Hindlimb muscle (tissue), 1 donor: Measurements from ENCODE around the gene CNBD2. TPM values are rescaled to one million over a fixed set of nuclear protein-coding genes. Genes with fewer than 3 reads are reported as not detected.
"Not testable (repeated sequence)": the region's sequence is repeated elsewhere in the genome, so short reads cannot be mapped to it uniquely, and the experiment has no call there.

Source experiments
- DNase-seq: peaks from one replicate; pipeline ENCODE4 v3.0.0-alpha.2; 2013
- polyA plus RNA-seq: library from polyadenylated mRNA; unstranded; fragments of 120-200 nt; gene quantifications from one replicate; pipeline ENCODE4 v1.2.1, GENCODE V29; 2013; ENCODE audit not compliant: insufficient read length

CNBD2 gene
- polyA plus RNA-seq, 1 donor, result 0.19 TPM

DNA sequence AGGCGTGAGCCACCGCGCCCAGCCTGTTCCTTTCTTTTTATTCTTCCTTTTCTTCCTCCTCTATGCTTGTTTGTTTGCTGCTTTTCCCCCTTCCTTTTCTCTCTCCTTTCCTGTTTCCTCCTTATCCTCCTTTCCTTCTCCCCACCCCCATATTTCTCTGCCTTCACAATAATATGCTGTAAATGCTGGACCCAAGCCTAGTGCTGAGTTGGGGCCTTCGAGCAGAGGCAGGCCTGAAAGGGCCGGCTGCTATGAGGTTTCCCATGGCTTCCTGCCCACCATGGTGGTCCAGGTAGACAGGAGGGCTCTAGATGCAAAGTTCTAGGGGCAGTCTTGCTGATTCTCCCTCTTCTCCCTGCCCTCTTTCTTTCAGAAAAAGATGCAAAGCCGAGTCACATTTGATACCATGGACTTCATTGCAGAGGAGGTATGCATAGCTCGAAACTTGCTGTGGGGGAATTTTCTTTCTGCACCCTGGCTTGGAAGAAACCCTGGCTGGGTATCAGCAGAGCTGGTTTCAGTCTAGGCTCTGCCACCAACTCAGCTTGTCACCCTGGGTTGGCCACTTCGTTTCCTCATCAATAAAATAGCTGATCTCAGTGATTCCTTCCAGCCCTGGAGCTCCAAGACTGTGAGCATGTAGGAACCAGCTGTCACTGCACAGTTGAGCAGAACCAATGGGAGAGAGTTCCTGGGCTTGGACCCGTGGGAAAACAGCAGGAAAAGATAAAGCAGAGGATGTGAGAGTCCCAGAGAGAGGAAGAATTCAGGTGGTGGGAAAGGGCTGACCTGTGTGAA lies 7.4 kb downstream of the CNBD2 start:
- no peak for DNase-seq

DNA sequence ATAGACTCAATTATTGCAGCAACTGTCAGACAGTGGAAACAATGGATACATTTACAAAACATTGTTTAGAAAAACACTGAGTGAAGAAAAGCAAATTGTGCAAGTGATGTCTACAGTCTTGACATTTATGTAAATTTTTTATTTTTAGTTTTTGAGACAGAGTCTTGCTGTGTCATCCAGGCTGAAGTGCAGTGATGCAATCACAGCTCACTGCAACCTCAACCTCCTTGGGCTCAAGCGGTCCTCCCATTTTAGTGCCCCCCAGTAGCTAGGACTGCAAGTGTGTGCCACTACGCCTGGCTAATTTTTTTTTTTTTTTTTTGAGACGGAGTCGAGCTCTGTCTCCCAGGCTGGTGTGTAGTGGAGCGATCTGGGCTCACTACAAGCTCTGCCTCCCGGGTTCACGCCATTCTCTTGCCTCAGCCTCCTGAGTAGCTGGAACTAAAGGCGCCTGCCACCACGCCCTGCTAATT lies 9.7 kb downstream of the CNBD2 start:
- no peak for DNase-seq

DNA sequence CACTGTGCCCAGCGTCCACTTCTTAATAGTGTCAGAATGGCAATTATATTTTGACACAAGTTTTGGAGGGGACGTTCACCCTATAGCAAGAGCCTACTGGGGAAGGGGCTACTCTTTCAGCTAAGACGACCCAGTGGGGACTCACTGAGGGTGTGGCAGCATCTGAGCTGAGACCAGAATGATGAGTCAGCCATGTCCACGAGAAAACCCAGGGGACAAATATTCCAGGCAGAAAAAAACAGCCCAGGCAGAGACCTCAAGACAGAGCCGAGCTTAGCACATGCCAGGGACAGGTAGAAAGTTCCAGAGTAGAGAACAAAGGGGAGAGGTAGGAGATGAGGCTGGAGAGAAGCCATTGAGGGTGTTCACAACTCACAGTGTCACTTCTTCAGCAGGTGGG lies 11.2 kb downstream of the CNBD2 start:
- no peak for DNase-seq

DNA sequence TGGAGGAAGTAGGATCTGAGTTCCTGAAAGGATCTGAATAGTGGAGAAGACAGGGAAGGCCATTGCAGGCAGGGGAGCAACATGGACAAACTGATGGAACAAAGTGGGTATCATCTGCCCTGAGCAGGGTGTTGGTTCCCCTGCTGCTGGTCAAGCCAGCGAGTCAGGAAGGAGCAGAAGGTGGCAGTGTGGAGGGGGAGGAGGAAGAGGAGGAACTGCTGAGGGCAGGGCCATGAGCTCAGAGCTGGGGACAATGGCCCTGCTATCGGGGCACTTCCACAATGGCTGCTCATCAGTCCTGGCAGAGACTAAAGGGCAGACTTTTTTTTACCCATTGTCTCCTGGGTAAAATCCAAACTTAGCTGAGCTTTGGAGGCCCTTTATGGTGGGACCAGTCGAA lies 13.6 kb downstream of the CNBD2 start:
- DNase-seq, result no peak

DNA sequence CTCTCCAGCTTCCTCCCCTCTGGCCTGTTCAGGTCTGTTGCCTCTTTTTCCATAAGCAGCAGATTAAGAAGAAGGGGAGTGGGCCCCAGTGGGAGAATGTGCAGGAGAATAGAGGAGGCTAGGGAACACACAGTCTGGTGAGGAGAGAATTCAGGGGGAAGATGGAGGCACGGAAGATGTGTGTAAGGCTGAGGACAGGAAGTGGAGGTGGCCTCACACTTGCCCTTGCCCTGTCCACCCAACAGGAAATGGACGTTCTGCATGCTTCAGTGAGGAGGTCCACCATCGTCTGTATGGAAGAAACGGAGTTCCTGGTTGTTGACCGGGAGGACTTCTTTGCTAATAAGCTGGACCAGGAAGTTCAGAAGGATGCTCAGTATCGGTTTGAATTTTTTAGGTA lies 16.0 kb downstream of the CNBD2 start:
- DNase-seq, result no peak

DNA sequence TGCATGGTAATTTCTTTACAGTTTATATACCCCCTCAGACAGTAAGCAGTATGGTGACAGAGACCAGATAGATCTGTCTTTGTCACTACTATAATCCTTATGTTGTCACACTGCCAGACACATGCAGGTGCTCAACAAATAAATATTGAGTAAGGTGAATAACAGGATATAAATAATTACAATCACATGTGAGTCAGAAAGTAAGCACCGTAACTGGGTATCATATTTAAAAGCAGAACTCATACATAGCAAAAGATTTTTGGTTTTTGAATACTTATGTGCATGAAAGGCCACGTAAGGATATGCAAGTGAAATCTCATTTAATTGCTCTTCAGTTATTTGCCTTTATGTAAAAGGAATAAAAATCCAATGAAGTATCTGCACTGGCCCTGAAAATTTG lies 17.4 kb downstream of the CNBD2 start:
- DNase-seq, result no peak

DNA sequence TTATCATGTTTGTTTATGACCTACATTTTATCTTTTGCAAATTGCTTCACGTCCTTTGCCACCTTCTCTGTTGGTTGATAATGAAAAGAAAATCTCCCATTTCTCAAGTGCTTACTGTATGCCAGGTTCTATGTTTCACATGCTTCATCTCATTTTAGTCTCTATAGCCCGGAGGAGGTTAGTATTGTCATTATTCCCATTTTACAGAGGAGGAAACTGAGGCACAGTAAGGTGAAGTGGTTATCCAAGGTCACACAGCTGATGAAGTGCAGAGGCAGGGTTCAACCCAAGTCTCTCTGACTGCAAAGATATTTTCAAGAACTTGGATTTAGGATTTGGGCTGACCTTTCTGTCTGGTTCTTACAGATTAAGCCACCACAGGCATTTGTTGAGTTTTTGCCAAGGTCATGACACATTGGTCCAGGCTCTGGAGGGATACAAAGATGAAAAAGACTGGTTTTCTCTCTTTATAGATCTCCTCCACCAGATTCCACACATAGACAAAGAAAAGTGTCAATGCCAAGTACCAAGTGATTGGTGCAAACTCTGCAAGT lies 20.6 kb downstream of the CNBD2 start:
- no peak for DNase-seq

DNA sequence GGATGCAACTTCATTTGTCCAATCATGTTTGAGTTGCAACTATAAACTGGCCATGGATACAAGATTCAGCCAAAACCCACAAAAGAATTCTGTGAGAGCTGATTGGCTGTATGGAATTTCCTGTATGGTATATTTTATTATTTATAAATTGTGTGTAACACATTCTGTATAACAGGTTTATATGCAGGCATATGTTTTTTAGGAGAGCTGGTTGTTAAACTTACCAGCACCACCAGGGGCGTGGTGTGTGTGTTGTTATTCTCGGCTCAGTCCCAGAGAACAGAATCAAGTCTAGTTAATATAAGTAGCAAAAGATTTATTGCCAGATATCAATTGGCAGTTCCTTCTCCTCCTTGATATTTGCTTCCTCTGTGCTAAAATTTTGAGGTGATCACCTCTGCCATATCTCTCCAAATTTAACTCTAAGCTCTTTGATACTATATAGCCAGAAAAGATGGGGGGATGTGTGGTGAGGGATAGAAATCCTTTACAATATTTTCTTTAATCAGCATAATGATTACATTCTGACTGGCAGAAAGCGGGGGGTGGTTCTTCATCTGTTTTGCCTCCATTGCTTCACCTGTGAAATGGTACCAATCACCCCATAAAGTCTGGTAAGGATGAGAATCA lies 22.9 kb downstream of the CNBD2 start:
- peak; percentile 29 for DNase-seq

DNA sequence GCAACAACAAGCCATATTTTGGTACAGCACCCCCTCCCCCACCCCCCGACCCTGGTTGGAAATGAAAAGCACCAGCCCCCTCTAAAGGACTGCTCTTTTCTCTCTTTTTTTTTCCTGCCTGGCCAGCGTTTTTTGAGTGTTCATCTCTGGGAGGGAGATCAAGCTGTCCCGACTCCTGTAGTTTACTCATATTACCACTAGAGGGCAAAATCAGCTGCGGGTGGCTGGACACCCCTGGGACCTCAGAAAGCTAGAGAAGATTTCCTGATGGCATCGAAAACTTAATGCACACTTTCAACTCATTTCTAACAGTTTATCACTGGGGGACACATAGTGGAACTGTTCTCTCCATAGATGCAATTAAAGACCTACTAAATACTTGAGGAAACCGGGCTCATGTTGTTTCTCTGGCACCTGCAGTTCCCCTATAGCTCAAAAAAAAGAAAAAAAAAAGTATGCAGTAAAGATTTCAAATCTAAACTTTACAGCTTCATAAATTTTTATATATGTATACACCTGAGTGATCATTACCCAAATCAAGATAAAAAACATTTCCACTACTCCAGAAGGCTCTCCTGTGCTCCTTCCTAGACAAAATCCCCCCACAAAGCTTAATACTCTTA lies 24.4 kb downstream of the CNBD2 start:
- DNase-seq, result peak; percentile 72

DNA sequence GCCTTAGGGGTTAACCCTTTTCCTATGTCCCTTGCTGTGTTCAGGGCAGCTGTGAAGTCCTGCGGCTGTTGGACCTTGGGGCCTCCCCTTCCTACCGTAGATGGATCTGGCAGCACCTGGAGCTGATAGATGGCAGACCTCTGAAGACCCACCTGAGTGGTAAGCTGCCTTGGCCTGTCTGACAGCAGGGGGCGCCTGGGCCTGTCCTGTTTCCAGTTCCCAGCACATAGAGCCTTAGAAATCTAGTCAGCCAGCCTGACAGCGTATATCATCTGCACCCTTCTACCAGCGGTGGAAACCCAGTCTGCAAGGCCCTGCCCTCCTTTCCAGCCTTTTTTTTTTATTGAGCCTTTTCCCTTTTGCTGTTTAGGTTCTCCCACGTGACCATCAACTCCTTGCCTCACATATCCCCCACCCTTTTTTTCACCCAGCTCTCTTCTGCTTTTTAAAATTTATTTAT lies 26.6 kb downstream of the CNBD2 start:
- DNase-seq, result peak; percentile 78

DNA sequence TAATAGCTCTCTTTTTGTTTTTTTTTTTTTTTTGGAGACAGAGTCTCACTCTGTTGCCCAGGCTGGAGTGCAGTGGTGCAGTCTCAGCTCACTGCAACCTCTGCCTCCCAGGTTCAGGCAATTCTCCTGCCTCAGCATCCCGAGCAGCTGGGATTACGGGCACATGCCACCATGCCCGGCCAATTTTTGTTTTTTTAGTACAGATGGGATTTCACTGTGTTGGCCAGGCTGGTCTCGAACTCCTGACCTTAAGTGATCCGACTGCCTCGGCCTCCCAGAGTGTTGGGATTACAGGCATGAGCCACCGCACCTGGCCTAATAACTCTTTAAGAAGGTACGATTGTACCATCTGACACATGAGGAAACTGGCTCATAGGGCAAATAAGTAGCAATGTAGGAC lies 28.1 kb downstream of the CNBD2 start:
- DNase-seq, result not testable (repeated sequence)

DNA sequence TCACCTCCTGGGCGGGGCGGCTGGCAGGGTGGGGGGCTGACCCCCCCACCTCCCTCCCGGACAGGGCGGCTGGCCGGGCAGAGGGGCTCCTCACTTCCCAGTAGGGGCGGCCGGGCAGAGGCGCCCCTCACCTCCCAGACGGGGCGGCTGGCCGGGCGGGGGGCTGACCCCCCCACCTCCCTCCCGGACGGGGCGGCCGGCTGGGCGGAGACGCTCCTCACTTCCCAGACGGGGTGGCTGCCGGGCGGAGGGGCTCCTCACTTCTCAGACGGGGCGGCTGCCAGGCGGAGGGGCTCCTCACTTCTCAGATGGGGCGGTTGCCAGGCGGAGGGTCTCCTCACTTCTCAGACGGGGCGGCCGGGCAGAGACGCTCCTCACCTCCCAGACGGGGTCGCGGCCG lies 32.9 kb downstream of the CNBD2 start:
- DNase-seq, result not testable (repeated sequence)

DNA sequence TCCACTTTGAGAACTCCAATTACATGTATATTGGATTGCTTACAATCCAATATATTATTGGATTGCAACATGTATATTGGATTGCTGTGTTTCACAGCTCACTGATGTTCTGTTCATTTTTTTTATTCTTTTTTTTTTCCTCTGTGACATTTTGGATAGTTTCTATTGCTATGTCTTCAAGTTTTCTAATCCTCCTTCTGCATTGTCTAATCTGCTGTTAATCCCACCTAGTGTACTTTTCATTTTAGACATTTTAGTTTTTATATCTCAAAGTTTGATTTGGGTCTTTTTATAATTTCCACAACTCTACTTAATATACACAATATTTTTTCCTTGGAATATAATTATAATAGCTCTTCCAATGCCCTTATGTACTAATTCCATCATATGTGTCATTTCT lies 34.5 kb downstream of the CNBD2 start:
- DNase-seq, result no peak

DNA sequence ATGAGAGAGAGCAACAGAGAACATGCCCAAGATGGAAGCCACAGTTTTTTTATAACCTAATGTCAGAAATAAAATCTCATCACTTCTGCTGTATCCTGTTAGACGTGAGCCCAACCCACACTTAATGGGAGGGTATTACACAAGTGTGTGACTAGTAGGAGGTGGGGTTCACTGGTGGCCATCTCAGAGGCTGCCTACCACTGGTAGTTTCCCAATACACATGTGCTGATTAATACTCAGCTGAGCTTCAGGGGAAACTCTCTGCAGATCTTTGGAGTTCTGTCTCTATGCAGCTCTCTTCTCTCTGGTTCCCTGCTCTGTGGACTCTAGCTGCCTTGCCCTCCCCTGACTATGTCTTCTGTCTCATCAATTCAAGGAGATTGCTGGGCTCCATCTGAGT lies 35.7 kb downstream of the CNBD2 start:
- DNase-seq, result no peak

DNA sequence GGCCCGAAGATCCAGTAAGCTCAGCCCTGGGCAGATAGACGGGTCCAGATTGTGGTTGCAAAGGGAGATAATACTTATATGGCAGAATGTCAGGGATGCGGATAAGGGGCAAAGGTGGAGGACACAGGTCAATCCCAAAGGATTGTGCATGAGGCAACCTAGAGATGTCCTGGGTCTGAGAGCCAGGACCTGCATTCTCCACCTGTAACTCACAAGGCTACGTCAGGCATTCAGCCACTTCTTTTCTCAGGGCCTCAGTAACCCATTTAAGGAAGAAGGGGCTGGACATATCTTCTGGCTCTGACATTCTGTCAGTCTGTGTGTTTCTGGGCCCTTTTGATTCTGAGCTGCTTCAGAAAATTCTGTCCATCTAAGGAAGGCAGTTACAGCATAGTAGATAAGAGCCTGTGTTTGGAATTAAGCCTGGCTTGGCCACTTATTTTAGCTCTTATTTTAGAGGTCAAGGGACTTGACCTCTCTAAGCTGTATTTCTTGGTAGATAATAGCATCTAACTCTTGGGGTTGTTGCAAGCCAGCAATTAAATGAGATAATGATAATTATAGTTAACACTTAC lies 40.2 kb downstream of the CNBD2 start:
- DNase-seq, result no peak

DNA sequence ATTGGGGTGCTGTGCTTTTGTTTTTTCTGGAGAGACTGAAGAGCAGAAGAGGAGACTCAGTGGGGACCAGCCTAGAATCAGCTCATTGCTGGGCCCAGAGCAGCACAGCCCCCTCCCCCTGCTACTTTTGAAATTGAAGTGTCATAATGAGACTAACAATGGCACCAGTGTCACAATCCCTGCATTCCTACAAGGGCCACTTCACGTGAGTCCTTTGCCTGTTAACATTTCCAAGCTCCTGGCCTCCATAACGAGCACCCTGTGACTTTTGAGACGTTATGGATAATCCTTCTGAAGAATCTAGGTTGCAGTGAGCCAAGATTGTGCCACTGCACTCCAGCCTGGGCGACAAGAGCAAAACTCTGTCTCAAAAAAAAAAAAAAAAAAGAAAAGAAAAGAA lies 41.7 kb downstream of the CNBD2 start:
- DNase-seq, result no peak

DNA sequence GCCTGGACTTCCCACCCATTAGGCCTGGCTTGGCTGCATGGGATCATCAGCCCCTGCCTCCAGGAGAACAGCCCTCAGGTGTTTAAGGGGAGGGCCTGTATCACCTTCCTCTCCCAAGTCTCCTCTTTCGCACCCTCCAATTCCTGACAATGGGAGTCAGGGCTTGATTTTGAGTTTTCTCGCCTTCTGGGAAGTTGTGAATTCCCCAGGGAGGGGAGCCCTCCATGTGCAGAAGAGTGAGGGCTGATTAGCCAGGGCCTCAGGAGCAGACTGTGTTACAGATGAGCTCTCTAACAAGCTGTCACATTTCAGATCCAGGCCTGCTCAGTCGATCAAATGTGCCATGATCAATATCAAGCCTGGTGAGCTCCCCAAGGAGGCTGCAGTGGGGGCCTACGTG lies 42.4 kb downstream of the CNBD2 start:
- DNase-seq, result no peak

DNA sequence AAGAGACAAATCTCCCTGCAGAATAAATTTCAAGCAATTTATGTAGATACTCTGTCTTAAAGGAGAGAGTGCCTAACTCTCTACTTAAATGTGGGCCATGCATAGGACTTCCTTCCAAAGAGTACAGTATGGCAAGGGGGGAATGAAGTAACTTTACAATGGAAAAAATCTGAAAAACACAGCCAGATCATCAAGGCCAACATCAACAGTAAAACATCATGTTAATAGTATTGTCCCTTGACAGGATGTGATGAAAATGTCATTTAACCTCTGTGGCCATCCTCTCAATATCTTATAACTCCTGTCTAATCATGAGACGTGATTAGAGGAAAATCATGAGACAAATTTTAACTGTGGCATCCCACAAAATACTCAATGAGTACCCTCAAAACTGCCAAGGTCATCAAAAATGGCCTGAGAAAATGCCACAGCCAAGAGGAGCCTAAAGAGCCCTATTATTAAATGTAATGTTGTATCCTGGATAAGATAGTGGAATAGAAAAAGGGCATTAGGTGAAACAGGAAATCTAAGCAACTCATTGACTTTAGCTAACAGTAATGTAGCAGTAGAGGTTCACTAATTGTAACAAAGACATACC lies 47.5 kb downstream of the CNBD2 start:
- DNase-seq, result no peak

DNA sequence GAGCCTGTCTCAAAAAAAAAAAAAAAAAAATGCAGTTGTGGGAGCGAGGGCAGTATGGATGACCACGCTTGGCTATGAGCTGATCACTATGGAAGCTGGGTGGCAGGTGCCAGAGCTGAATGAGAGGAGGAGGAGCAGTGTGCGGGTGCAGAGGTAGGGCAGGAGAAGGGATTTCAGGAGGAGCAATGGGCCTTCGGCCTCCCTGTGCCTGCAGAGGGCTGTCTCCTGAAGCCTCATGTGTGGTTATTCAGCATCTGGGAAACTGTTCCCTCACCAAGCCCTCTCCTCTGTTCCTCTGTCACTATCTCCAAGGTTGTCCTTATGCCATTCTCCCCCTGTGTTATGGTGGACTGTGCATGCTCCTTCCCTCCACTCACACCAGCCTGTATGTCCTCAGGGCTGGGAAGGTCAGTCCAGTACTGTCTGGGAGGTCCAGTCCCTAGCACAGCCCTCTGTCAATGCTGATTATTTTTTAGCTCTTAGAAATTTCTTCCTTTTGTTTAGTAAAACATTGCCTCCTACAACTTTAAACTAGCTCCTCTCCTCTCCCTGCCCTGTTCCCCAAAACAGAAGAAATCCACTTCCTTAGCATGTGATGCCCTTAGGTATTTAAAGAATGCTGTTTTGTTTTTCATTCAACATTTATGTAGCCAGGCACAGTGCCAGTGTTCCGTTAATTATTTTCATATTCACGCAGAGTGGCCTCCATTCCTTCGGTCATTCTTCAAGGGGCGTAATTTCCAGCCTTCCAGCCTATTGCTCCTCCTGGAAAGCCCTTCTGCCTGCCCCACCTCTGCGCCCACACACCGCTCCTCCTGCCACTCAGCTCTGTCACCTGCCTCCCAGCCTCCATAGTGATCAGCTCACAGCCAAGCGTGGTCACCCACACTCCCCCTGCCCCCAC lies 48.9 kb downstream of the CNBD2 start:
- peak; percentile 67 for DNase-seq

DNA sequence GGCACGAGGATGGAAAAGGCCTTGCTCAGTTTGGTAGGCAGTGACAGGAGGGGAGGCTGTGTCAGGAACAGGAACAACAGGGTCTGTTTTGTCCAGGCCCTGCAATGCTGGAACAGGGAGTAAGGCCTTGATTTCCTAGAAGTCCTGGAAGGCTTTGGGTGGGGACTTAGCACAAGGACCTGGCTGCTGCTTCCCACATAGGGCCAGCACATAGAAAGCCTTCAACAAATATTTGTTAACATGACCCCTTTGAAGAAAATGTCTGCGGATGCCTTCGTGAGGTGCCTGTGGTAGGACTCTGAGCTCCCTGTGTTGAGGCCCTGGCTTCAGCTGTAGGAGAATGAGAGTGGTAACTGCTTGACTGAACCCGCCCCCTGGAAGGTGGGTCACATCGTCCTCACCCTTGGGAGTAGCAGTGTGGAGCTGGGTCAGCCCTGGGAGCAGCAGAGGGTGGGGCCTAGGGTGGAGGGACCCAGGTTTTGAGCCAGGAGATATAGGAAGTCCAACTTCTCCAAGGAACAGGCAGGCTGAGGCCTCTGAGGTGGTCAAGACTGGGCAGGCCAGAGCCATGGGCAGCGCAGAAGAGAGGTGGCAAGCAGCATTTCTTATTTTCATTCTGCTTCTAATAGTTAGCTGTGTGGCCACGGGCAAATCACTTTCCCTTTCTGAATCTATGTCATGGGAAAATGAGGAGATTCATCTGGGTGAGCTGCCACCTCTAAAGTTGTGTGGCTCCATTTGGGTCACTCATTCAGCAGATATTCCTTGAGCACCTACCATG lies 50.0 kb downstream of the CNBD2 start:
- DNase-seq, result no peak

DNA sequence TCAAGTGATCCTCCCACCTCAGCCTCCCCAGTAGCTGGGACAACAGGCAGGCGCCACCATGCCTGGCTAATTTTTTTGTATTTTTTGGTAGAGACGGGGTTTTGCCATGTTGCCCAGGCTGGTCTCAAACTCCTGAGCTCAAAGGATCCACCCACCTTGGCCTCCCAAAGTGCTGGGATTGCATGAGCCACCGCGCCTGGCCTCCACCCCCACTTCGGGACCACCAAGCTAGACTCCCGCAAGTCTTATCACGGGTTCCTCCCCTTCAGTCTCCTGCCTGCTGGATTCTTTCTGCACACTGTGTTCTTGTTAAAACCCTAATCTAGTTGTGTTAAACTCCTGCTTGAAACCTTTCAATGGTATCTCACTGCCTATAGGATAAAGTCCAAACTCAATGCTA lies 57.7 kb downstream of the CNBD2 start:
- DNase-seq, result not testable (repeated sequence)
